Naive thymus-derived CD4-positive, alpha-beta T cell (primary cell): ENCODE data around the gene ARHGEF33. TPM values are rescaled to one million over a fixed set of nuclear protein-coding genes. Genes with fewer than 3 reads are reported as not detected.

Source experiments
- ATAC-seq: fragments of 150-1000 bp; cut with Tn5 transposase; 2 replicates; pipeline ENCODE4 v1.10.0; 2021; ENCODE audit warnings: mild to moderate bottlenecking, moderate library complexity
- CTCF ChIA-PET: fragments of 350-600 bp; sonication (Branson Sonifier 250); formaldehyde crosslinking; loops from one replicate; lab custom pipeline; 2021; ENCODE audit warnings: antibody characterized with exemption; lab: Charles Lee
- POLR2A ChIA-PET: fragments of 350-600 bp; sonication (Branson Sonifier 250); formaldehyde crosslinking; loops from one replicate; lab custom pipeline; 2021; ENCODE audit warnings: antibody characterized with exemption, inconsistent platforms; lab: Charles Lee
- DNase-seq, 9 donors: peaks; one replicate each; pipeline versions ENCODE4 v3.0.0 to v3.0.0-alpha.2; 2020 to 2022; ENCODE audit warnings: mixed read lengths in 1 of 9
- H3K27ac ChIP-seq: one replicate; pipeline ENCODE4 v1.7.0; 2013; ENCODE audit warnings: mild to moderate bottlenecking, low read depth, low read length, moderate library complexity
- H3K27me3 ChIP-seq, 2 donors: one replicate each; pipeline ENCODE4 v1.7.0; 2013; ENCODE audit warnings: low read length in 2 of 2, mild to moderate bottlenecking in 2 of 2, moderate library complexity in 2 of 2; ENCODE audit not compliant: control insufficient read depth in 2 of 2, insufficient read depth in 2 of 2
- H3K36me3 ChIP-seq, 3 experiments: 1 replicate in 2 of 3; 2 replicates in 1 of 3; pipeline ENCODE4 v1.7.0; 2013; ENCODE audit warnings: low read length in 3 of 3, mild to moderate bottlenecking in 3 of 3, moderate library complexity in 1 of 3; ENCODE audit not compliant: insufficient read depth in 3 of 3, control insufficient read depth in 2 of 3
- H3K4me1 ChIP-seq, 2 donors: one replicate each; pipeline ENCODE4 v1.7.0; 2013; ENCODE audit warnings: low read length in 2 of 2, mild to moderate bottlenecking in 2 of 2, moderate library complexity in 1 of 2; ENCODE audit not compliant: control insufficient read depth in 2 of 2, insufficient read depth in 2 of 2
- H3K4me3 ChIP-seq: 2 replicates; pipeline ENCODE4 v1.7.0; 2013; ENCODE audit warnings: mild to moderate bottlenecking, low read length
- H3K9me3 ChIP-seq, 3 experiments: 1 replicate in 2 of 3; 2 replicates in 1 of 3; pipeline ENCODE4 v1.7.0; 2013; ENCODE audit warnings: low read length in 3 of 3; ENCODE audit not compliant: control insufficient read depth in 2 of 3
- H3K27ac Mint-ChIP-seq, 9 donors: one replicate each; pipeline ENCODE4 v1.8.0; 2020 to 2022; ENCODE audit warnings: mixed read lengths in 9 of 9, mild to moderate bottlenecking in 8 of 9, moderate library complexity in 5 of 9, inconsistent platforms in 2 of 9
- H3K27me3 Mint-ChIP-seq, 5 donors: one replicate each; pipeline ENCODE4 v1.8.0; 2021 to 2022; ENCODE audit warnings: mixed read lengths in 5 of 5, mild to moderate bottlenecking in 1 of 5
- H3K36me3 Mint-ChIP-seq, 5 donors: one replicate each; pipeline ENCODE4 v1.8.0; 2020 to 2022; ENCODE audit warnings: mixed read lengths in 5 of 5, mild to moderate bottlenecking in 3 of 5, inconsistent platforms in 1 of 5
- H3K4me1 Mint-ChIP-seq, 7 donors: one replicate each; pipeline ENCODE4 v1.8.0; 2020 to 2022; ENCODE audit warnings: mixed read lengths in 7 of 7, mild to moderate bottlenecking in 3 of 7, inconsistent platforms in 1 of 7
- H3K4me3 Mint-ChIP-seq, 10 donors: one replicate each; pipeline ENCODE4 v1.8.0; 2020 to 2022; ENCODE audit warnings: mild to moderate bottlenecking in 10 of 10, mixed read lengths in 10 of 10, moderate library complexity in 6 of 10, inconsistent platforms in 2 of 10
- H3K9me3 Mint-ChIP-seq, 11 donors: one replicate each; pipeline ENCODE4 v1.8.0; 2020 to 2022; ENCODE audit warnings: mixed read lengths in 11 of 11, mild to moderate bottlenecking in 4 of 11, inconsistent platforms in 1 of 11, moderate library complexity in 1 of 11
- intact Hi-C, 2 donors: fragments of 100-400 bp; cut with micrococcal nuclease; formaldehyde crosslinking; loops; one replicate each; pipeline ENCODE4 v1.15.1; 2023
- polyA plus RNA-seq, 2 donors: library from polyadenylated mRNA; unstranded; fragments of 300-500 nt; fragmentation: Illumina TruSeq; gene quantifications; one replicate each; pipeline ENCODE4 v1.2.3, GENCODE V29; 2021
- total RNA-seq, 6 experiments: library from RNA in 5 of 6; stranded (reverse) in 5 of 6; gene quantifications; 1 replicate in 5 of 6; 2 replicates in 1 of 6; pipeline ENCODE4 v1.2.3 and lab custom pipeline; 2021 to 2026

The ARHGEF33 gene
- total and polyA plus RNA-seq, 7 experiments from 2014 or later = 0.11 to 0.84 (median 0.69) TPM; not detected in 4

DNA sequence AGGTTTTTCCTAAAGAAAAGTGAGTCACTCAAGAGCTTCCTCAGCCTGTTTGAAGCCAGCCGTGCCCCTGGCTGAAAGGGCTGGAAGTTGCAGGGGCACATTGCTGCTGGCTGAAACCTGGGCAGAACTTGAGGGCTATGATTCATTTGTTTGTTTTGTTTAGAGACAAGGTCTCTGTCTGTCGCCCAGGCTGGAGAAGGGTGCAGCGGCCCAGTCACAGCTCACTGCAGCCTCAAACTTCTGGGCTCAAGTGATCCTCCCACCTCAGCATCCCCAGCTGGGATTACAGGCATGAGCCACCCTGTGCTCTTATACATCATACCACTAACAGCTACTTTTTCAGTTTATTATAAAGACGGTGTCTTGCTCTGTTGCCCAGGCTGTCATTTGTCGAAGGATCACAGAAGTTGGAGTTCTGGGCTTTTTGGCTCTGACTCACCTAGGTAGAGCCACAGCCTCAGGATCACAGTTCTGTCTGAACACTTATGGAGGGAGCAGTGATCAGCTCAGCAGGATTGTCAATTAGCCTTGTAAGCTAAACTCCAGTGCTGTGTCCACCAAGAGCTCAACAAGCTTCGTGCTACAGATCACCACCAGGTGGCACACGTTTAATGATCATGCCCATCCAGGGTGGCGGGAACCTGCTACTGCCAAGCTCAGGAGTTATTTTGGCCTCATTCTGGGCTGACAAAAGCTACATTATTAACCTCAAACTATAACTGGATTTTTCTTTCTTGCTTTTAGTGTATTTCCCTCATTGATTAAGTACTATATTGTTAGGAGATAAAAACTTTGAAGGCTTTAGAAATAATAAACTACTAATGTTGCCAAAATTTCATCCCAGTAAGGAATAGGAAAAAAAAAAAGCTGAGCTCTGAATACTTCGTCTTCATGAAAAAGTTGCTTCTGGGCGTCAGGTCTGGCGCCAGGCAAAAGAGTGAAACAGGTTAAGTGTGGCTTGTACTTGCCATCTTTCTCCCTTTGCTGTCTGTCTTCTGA lies 57.9 kb downstream of the ARHGEF33 start:
- peak overlapping the region in 1 of 9 donors; percentile 13 for H3K27ac Mint-ChIP-seq
- H3K27ac ChIP-seq = no peak overlapping the region
- no peak overlapping the region for H3K4me3 Mint-ChIP-seq
- intact Hi-C loops = loop anchor here (1.0 to 5.0 kb wide), 4 partner anchors 112 to 366 kb away; partner anchors contain the start of gene SOS1 (in 1 of the 2)
- DNase-seq = peak; percentile 8 to 57 (median 35)
- peak; percentile 67 for ATAC-seq
- peaks cover 0 to 3% (median 0%) of the 10 kb centered on the region in 7 donors for H3K4me1 Mint-ChIP-seq
- no peaks in the 10 kb centered on the region for H3K9me3 Mint-ChIP-seq
- peaks cover 0 to 6% (median 0%) of the 10 kb centered on the region in 5 donors for H3K27me3 Mint-ChIP-seq
- no peaks in the 10 kb centered on the region for H3K9me3 ChIP-seq
- ChIA-PET POLR2A (no interaction called here), CTCF (interaction anchor here (0.6 to 5.7 kb wide), 10 partner anchors 8 to 296 kb away, joined by 3 to 78 read pairs (median 4); partner anchors contain the start of gene CDKL4)
- no peaks in the 10 kb centered on the region for H3K36me3 Mint-ChIP-seq
- H3K4me1 ChIP-seq = no peaks in the 10 kb centered on the region
- H3K36me3 ChIP-seq = no peaks in the 10 kb centered on the region
- H3K27me3 ChIP-seq = no peaks in the 10 kb centered on the region
- H3K4me3 ChIP-seq = no peak overlapping the region

DNA sequence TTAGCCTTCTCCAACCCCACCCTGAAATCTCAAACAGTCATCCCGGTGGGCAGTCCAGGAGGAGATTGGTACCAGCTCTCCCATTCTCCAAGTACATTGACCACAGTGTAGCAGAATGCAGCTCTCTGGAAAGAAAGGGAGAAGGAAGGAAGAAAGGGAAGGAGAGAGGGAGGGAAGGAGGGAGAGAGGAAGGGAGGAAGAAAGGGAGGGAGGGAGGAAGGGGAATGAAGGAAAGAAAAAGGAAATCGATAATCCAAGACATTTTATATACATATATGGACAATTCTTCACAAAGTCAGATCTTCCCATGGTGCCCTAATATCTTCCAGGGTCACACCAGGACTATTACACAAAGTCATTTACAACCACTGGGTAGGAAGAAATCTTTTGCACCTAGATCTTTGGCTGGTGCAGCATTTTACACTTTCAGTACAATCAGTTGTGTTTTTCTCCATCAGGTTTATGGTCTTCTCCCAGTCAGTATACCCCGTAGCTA lies 58.8 kb downstream of the ARHGEF33 start:
- Histone ChIP-seq H3K4me1 (no peaks in the 10 kb centered on the region), H3K9me3 (no peaks in the 10 kb centered on the region), H3K27ac (no peak overlapping the region), H3K36me3 (no peaks in the 10 kb centered on the region), H3K27me3 (no peaks in the 10 kb centered on the region), H3K4me3 (no peak overlapping the region)
- no peak overlapping the region for H3K4me3 Mint-ChIP-seq
- H3K4me1 Mint-ChIP-seq = peaks cover 0 to 3% (median 0%) of the 10 kb centered on the region in 7 donors
- H3K9me3 Mint-ChIP-seq = no peaks in the 10 kb centered on the region
- ATAC-seq (no peak), DNase-seq (no peak)
- H3K36me3 Mint-ChIP-seq = no peaks in the 10 kb centered on the region
- intact Hi-C loops = loop anchor here in 1 of 2 donors (5.0 kb wide), 1 partner anchor 174 kb away; the partner anchor contains the start of gene SOS1
- H3K27me3 Mint-ChIP-seq = peaks cover 0 to 11% (median 0%) of the 10 kb centered on the region in 5 donors
- H3K27ac Mint-ChIP-seq = no peak overlapping the region
- CTCF ChIA-PET = interaction anchor here (0.7 to 5.7 kb wide), 3 partner anchors 11 to 280 kb away, joined by 3 to 78 read pairs (median 4); no protein-coding TSS in a partner anchor
- POLR2A ChIA-PET = no interaction called here

DNA sequence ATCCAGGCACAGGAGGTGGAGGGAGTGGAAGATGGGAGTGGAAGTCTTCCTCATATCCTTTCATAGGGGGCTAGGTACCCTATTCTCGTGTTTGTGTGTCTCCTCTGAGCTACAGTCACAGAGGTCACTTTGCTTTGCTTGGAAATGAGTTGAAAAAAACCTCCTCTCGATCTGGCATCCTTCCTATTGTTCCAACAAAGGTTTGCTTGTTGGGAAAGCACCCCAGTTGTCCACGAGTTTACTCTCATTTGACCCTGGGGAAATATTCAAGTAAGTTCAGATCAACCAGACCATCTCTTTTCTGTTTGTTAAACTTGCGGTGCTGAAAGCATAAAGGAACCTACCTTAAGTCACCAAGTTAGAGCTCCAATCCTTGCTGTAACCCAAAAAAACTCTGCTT lies 59.3 kb downstream of the ARHGEF33 start:
- intact Hi-C loops = loop anchor here in 1 of 2 donors (5.0 kb wide), 1 partner anchor 173 kb away; the partner anchor contains the start of gene SOS1
- no peak for ATAC-seq

GRCh38 chr2:38951766-38952165 lies 62.1 kb downstream of the ARHGEF33 start:
- Mint-ChIP-seq H3K27ac (no peak overlapping the region), H3K9me3 (no peaks in the 10 kb centered on the region), H3K27me3 (peaks cover 0 to 38% (median 0%) of the 10 kb centered on the region in 5 donors), H3K4me3 (no peak overlapping the region), H3K36me3 (no peaks in the 10 kb centered on the region), H3K4me1 (peaks cover 0 to 3% (median 0%) of the 10 kb centered on the region in 7 donors)
- intact Hi-C loops = no loop called here
- ChIA-PET POLR2A (interaction anchor here (0.6 kb wide), 1 partner anchor 273 kb away, joined by 3 read pairs; no protein-coding TSS in a partner anchor), CTCF (no interaction called here)
- no peaks in the 10 kb centered on the region for H3K27me3 ChIP-seq
- DNase-seq (no peak), ATAC-seq (no peak)
- H3K9me3 ChIP-seq = no peaks in the 10 kb centered on the region
- H3K27ac ChIP-seq = no peak overlapping the region
- H3K4me1 ChIP-seq = no peaks in the 10 kb centered on the region
- H3K36me3 ChIP-seq = no peaks in the 10 kb centered on the region
- H3K4me3 ChIP-seq = no peak overlapping the region

More for the DNA sequence above, 59.3 kb downstream of the ARHGEF33 start:
- no peaks in the 10 kb centered on the region for H3K9me3 Mint-ChIP-seq
- no peak for DNase-seq
- no peak overlapping the region for H3K4me3 Mint-ChIP-seq
- H3K27ac Mint-ChIP-seq = no peak overlapping the region
- Histone ChIP-seq H3K9me3 (no peaks in the 10 kb centered on the region), H3K4me3 (no peak overlapping the region), H3K4me1 (no peaks in the 10 kb centered on the region), H3K36me3 (no peaks in the 10 kb centered on the region), H3K27me3 (no peaks in the 10 kb centered on the region), H3K27ac (no peak overlapping the region)
- POLR2A ChIA-PET = no interaction called here
- H3K4me1 Mint-ChIP-seq = peaks cover 0 to 3% (median 0%) of the 10 kb centered on the region in 7 donors
- H3K36me3 Mint-ChIP-seq = no peaks in the 10 kb centered on the region
- CTCF ChIA-PET = interaction anchor here (5.7 kb wide), 1 partner anchor 280 kb away, joined by 78 read pairs; no protein-coding TSS in a partner anchor
- H3K27me3 Mint-ChIP-seq = peaks cover 0 to 16% (median 0%) of the 10 kb centered on the region in 5 donors

DNA sequence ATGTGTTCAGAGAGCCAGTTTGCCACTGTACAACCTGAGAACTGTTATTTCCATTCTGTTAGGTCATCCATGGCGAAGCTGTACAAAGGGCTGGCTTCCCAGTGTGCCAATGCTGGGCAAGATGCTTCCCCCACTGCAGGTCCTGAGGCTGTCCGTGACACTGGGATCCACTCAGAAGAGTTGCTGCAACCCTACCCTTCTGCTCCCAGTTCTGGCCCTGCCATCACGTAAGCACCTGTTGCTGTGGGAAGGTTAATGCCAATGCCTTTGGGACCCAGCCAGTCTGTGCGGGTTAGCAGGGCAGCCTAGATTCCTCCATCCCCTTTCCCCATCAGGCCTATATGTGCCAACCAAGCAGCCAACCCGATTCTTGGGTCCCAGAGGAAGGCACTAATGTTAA lies 68.3 kb downstream of the ARHGEF33 start:
- Histone ChIP-seq H3K4me1 (no peaks in the 10 kb centered on the region), H3K27ac (no peak overlapping the region), H3K27me3 (no peaks in the 10 kb centered on the region), H3K4me3 (no peak overlapping the region), H3K9me3 (no peaks in the 10 kb centered on the region), H3K36me3 (no peaks in the 10 kb centered on the region)
- ChIA-PET POLR2A (no interaction called here), CTCF (no interaction called here)
- peak overlapping the region in 1 of 10 donors; percentile 31 for H3K4me3 Mint-ChIP-seq
- peaks cover 0 to 4% (median 0%) of the 10 kb centered on the region in 11 donors for H3K9me3 Mint-ChIP-seq
- peaks cover 20 to 74% (median 28%) of the 10 kb centered on the region in 5 donors for H3K27me3 Mint-ChIP-seq
- intact Hi-C loops = no loop called here
- H3K4me1 Mint-ChIP-seq = peaks cover 0 to 10% (median 4%) of the 10 kb centered on the region in 7 donors
- no peak for DNase-seq
- H3K27ac Mint-ChIP-seq = no peak overlapping the region
- H3K36me3 Mint-ChIP-seq = peaks cover 0 to 3% (median 0%) of the 10 kb centered on the region in 5 donors
- ATAC-seq = no peak

GRCh38 chr2:38959466-38959865 lies 69.8 kb downstream of the ARHGEF33 start:
- peaks cover 0 to 10% (median 4%) of the 10 kb centered on the region in 7 donors for H3K4me1 Mint-ChIP-seq
- peaks cover 24 to 71% (median 30%) of the 10 kb centered on the region in 5 donors for H3K27me3 Mint-ChIP-seq
- H3K36me3 Mint-ChIP-seq = peaks cover 0 to 3% (median 0%) of the 10 kb centered on the region in 5 donors
- Histone ChIP-seq H3K4me3 (no peak overlapping the region), H3K36me3 (no peaks in the 10 kb centered on the region), H3K9me3 (no peaks in the 10 kb centered on the region), H3K27me3 (no peaks in the 10 kb centered on the region), H3K27ac (no peak overlapping the region), H3K4me1 (no peaks in the 10 kb centered on the region)
- H3K9me3 Mint-ChIP-seq = peaks cover 0 to 4% (median 0%) of the 10 kb centered on the region in 11 donors
- no peak overlapping the region for H3K27ac Mint-ChIP-seq
- DNase-seq = no peak
- ChIA-PET CTCF (interaction anchor here (0.9 kb wide), 1 partner anchor 12 kb away, joined by 3 read pairs; no protein-coding TSS in a partner anchor), POLR2A (no interaction called here)
- ATAC-seq = no peak
- intact Hi-C loops = no loop called here
- peak overlapping the region in 9 of 10 donors; percentile 52 to 81 (median 65) for H3K4me3 Mint-ChIP-seq
